Motor neuron (in vitro differentiated cells): ENCODE results near the gene NOX5. TPM values are rescaled to one million over a fixed set of nuclear protein-coding genes. Genes with fewer than 3 reads are reported as not detected.

Experiments
- ATAC-seq, 8 experiments: fragments of 200-7000 bp; cut with Tn5 transposase; replicated peaks in 6 of 8; 2 replicates each; pipeline ENCODE4 v1.8.0; 2021; ENCODE audit warnings: mild to moderate bottlenecking in 8 of 8, moderate library complexity in 8 of 8
- H3K27ac ChIP-seq, 2 donors: fragments of 250-450 bp; sonication (Bioruptor Pico); 2 replicates each; pipeline ENCODE4 v1.9.0; 2021; ENCODE audit warnings: antibody characterized with exemption in 2 of 2, mild to moderate bottlenecking in 2 of 2, moderate library complexity in 1 of 2
- H3K4me1 ChIP-seq, 2 donors: fragments of 250-450 bp; sonication (Bioruptor Pico); replicated peaks in 1 of 2; 2 replicates each; pipeline ENCODE4 v1.6.1; 2021; ENCODE audit warnings: antibody characterized with exemption in 2 of 2, mild to moderate bottlenecking in 2 of 2, moderate library complexity in 1 of 2
- H3K4me3 ChIP-seq, 5 donors: fragments of 250-450 bp; sonication (Bioruptor Pico); 2 replicates each; pipeline ENCODE4 v1.9.0; 2021; ENCODE audit warnings: antibody characterized with exemption in 5 of 5, mild to moderate bottlenecking in 5 of 5, moderate library complexity in 4 of 5
- WGBS, 10 experiments: fragments of 450-650 bp; shearing (Covaris generic); methylation state at CpG; one replicate each; pipeline ENCODE4 v1.0.0; 2022; 5-methylcytosine and 5-hydroxymethylcytosine counted together
- in situ Hi-C, 9 experiments: fragments of 400-800 bp; cut with MboI; loops; one replicate each; pipeline ENCODE4 v1.15.0; 2021; ENCODE audit warnings: low sequenced_read_pairs in 9 of 9, low pct_unique_long_range_greater_than_20kb in 2 of 9; ENCODE audit not compliant: unreplicated experiment in 9 of 9
- total RNA-seq, 8 experiments: library from RNA; unstranded; fragments of 300-600 nt; gene quantifications; 2 replicates each; pipeline versions ENCODE4 v1.2.3 to v1.2.4, GENCODE V29; 2022

NOX5 gene
- total RNA-seq, 8 experiments from 2014 or later, result under 0.01 to 2.2 (median 0.17) TPM

DNA sequence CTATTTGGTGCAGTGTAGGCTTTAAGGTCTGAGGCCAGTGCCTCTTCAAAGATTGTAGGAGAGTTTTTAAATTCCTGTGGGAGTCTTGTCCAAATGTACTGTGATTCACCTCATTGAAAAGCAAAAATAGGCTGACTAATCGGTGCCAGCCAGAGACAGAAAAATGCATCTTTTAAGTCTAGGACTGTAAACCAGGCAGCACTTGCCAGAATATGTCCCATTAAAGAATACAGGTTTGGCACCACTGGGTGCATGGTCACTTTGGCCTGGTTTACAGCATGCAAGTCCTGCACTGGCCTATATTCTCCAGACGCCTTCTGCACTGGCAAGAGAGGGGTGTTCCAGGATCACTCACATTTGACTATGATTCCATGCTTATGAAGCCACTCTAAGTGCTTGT, 20.3 kb upstream of the NOX5 start:
- no peak for ATAC-seq
- Histone ChIP-seq H3K4me3 (no peak overlapping the region), H3K4me1 (peaks cover 21 to 24% of the 10 kb centered on the region in 2 donors), H3K27ac (no peak overlapping the region)
- in situ Hi-C loops, result no loop called here
- 60 to 88% (median 74%) methylated on average over 1 to 2 of the region's 2 CpGs; no CpG with 5 or more reads in 6 of the 10 experiments for WGBS, 10 experiments

DNA sequence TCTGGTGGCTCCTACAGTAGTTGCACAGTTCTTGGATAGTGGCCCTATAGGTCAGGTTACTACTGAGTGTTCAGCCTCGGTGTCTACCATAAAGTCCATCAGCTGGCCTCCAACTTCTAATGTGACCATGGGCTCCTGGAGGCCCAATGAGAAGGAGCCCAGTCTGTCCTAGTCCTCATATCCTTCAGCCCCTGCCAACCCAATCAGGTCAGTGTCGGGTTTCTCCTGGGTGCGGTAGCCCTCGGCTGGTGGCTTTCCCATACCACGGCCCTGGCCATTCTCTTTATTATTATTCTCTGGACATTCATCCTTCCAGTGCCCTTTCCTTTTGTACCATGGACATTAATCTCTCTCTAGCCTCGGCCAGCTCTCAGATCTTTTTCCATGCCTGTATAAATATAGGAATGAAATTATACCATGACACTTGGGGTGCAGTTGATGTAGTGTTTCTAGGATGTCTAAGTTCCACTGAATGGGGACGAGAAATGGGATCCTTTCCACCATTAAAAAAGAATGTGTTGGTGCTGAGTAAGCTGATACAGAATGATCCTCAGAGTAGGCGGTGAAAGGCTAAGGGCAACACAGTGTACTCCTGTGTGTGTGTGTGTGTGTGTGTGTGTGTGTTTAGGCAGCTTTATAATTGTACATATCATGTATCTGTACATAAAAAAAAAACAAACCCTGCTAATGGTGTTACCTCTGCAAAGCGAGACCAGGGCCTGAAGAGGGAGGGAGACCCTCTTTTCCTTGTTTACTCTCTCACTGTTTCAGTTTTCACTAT, 19.3 kb upstream of the NOX5 start:
- Histone ChIP-seq H3K4me1 (peaks cover 20 to 23% of the 10 kb centered on the region in 2 donors), H3K27ac (no peak overlapping the region), H3K4me3 (no peak overlapping the region)
- in situ Hi-C loops, result no loop called here
- ATAC-seq, result no peak
- WGBS, 10 experiments, result 60 to 100% (median 81%) methylated on average over 1 to 6 of the region's 9 CpGs

DNA sequence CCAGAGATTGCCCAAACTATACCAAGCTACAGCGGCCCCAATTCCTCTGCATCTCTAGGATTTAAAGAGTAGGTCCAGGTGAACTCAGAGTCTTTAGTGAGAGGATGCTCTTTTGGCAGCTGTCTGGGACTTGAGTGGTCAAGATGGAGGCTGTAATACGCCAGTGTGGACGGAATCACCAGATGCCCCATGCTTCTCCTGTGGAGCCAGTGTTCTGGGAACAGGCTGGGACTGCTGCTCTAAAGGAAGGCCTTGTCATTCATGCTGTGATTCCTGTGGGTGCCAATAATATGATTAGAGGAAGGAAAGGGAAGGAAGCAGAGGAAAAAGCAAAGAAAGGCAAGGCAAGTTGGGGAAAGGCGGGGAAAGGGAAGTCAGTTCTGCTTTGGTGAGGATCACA, 17.4 kb upstream of the NOX5 start:
- 80 to 100% (median 92%) methylated on average over 1 to 4 of the region's 4 CpGs; no CpG with 5 or more reads in 4 of the 10 experiments for WGBS, 10 experiments

DNA sequence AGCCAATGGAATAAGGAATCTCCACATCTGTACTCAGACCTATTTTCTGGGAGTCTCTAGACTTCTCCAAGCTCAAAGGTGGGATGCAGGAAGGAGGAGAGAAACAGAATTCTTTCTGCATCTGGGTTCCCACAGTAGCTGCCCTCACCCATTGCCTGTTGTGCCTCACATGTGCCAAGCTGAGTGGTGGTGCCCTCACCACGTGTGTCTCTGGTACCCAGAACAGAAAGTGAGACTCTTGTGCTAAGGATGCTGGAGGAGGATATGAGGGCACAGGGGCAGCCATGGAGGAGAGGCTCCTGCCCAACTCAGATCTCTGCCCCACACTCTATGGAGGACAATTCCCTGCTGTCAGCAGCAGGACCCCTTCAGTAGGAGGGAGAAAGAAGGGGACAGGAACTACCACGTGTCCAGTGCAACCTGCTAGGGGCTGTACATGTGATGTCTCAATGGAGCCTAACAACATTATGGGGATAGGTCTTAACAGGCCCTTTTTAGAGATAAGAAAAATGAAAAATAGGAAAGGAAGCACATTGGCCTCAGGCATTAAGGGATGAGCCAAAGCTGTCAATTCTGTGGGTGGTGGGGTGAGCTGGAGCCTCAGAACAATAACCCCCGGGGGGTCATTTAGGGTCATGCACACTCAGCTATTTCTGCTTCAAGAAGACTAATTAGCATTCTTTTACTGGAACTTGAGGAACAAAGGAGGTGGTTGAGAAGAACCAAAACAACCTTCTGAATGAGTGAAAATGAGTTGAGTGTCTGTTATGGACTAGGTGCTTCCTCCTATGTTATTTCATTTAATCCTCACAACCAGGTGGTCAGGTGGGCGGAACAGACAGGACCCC, 16.3 kb upstream of the NOX5 start:
- WGBS, 10 experiments, result 20 to 100% (median 64%) methylated on average over 1 to 4 of the region's 4 CpGs; no CpG with 5 or more reads in 2 of the 10 experiments
- no peak overlapping the region for H3K4me3 ChIP-seq
- in situ Hi-C loops, result no loop called here
- no peak overlapping the region for H3K27ac ChIP-seq
- H3K4me1 ChIP-seq, result peaks cover 5 to 8% of the 10 kb centered on the region in 2 donors
- ATAC-seq, result no peak

More for the DNA sequence above, 17.4 kb upstream of the NOX5 start:
- in situ Hi-C loops, result no loop called here
- Histone ChIP-seq H3K4me3 (no peak overlapping the region), H3K27ac (no peak overlapping the region), H3K4me1 (peaks cover 8 to 10% of the 10 kb centered on the region in 2 donors)
- ATAC-seq, result no peak

DNA sequence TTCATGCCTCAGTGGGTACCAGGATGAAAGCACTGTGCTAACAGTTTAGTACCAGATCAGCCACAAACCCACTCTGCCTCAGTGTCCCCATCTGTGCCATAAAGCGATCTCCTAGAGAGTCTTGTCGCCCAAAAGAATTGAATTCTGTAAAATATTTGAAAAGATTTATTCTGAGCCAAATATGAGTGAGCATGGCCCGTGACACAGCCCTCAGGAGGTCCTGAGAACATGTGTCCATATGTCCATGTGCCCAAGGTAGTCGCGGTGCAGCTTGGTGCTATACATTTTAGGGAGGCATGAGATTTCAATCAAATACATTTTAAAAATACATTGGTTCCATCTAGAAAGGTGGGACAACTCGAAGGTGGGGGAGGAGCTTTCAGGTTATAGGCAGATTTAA, 15.4 kb upstream of the NOX5 start:
- H3K27ac ChIP-seq, result no peak overlapping the region
- H3K4me1 ChIP-seq, result peaks cover 5 to 8% of the 10 kb centered on the region in 2 donors
- H3K4me3 ChIP-seq, result no peak overlapping the region
- WGBS, 10 experiments, result 30 to 100% (median 97%) methylated on average over 1 to 6 of the region's 6 CpGs; no CpG with 5 or more reads in 1 of the 10 experiments
- in situ Hi-C loops, result no loop called here
- no peak for ATAC-seq

DNA sequence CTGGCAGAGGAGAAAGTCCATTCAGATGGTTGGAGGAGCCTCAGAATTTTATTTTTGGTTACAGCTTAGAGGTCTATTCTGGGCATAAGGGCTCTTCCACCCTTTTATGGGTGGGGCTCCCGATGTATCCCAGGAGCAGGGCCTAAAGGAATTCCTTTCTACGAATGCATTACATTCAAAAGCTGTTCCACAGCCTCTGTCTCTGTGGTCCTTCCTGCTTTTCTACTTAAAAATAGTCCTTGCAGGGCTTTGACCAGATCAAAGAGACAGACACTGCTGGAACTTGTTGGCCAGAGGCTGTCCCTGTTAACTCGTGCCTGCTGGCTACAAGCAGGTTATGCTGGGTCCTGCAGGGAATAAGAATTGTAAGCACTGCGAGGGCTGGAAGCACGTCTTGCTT, 14.4 kb upstream of the NOX5 start:
- H3K4me1 ChIP-seq, result peaks cover 5 to 8% of the 10 kb centered on the region in 2 donors
- no peak overlapping the region for H3K4me3 ChIP-seq
- in situ Hi-C loops, result no loop called here
- H3K27ac ChIP-seq, result no peak overlapping the region
- ATAC-seq, result peak in 5 of 8 experiments; percentile 20 to 91 (median 73)
- WGBS, 10 experiments, result 0 to 67% (median 28%) methylated on average over 1 to 4 of the region's 5 CpGs; no CpG with 5 or more reads in 2 of the 10 experiments

DNA sequence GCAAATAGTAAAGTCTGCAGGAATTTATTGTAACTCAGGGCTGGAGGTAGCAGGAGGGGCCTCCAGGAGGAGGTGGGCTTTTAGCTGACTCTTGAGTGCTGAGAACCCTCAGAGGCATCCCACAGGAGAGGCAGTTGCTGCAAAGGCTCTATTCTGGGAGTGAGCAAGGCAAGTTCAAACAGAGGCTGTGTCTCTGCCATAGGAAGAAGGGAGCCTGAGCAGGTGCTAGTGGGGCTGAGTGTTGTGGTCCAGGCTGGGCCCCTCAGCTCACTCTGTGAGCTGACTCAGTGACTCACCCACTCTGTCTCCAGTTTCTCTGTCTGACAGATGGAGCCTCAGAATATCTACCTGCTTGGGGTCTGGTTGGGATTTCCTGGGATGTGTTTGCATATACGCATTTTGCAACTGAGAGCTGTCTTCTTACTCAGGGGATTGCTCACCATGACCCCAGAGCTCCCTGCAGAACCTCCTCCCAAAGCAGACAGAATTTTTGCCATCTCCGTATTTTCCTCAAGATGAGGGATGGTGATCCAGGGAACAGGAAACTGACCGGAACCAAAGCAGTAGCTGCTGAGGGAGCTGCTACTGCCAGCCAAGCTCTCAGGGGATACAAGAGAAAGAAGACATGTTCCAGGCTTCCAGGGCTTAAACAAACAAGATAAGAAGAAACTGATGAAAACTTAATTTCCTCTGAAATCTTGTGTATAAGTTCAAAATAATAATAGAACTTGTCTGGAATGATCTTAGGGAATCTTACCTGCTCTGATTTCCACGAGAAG, 13.6 kb upstream of the NOX5 start:
- in situ Hi-C loops, result no loop called here
- H3K4me1 ChIP-seq, result peaks cover 5 to 8% of the 10 kb centered on the region in 2 donors
- peak in 6 of 8 experiments; percentile 12 to 41 (median 32) for ATAC-seq
- no peak overlapping the region for H3K4me3 ChIP-seq
- H3K27ac ChIP-seq, result no peak overlapping the region
- WGBS, 10 experiments, result 42 to 100% (median 85%) methylated on average over 1 to 4 of the region's 4 CpGs

DNA sequence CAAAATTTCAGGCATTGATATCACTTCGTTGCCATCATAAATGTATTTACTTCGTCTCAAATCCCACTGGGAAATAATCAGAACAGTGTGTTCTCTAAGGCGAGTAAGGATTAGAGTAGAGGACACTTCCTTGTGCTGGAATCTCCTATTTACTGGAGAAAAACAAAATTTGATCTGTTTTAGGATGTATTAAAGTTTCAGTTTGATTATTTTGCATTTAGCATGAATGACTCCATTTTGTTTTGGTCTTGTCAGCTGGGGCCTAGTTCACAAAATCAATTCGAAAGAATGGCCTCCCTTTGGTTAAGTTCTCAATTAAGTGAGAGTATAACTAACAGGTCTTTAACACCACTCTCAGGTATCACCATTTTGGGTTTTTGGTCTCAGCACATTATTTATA, 11.7 kb upstream of the NOX5 start:
- in situ Hi-C loops, result no loop called here
- H3K27ac ChIP-seq, result no peak overlapping the region
- ATAC-seq, result no peak
- H3K4me1 ChIP-seq, result peaks cover 5 to 8% of the 10 kb centered on the region in 2 donors
- WGBS, 10 experiments, result 53 to 100% (median 84%) methylated on average over 1 to 4 of the region's 4 CpGs; no CpG with 5 or more reads in 1 of the 10 experiments
- H3K4me3 ChIP-seq, result no peak overlapping the region

DNA sequence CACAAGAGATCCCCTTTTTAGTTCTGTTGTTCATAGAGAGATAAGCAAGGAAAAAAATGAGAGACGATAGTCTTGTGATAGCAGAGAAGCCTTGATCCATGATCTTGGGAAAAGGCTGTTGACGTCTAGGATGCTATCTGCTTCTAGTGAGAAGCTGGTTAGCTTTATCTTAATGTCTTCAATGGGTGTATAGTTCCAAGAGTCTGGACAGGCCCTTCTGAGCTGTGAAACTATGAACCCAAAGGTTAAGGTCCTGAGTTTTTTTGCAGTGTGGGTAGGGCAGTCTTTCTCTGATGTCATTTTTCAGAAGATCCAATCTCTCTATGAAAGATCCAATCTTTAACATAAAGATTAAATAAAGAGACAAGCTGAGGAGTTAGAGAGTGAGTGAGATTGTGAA, 10.5 kb upstream of the NOX5 start:
- Histone ChIP-seq H3K4me1 (peaks cover 5 to 8% of the 10 kb centered on the region in 2 donors), H3K27ac (no peak overlapping the region), H3K4me3 (no peak overlapping the region)
- WGBS, 10 experiments, result 50 to 100% (median 90%) methylated on average over 1 to 2 of the region's 2 CpGs; no CpG with 5 or more reads in 3 of the 10 experiments
- ATAC-seq, result no peak
- in situ Hi-C loops, result no loop called here

DNA sequence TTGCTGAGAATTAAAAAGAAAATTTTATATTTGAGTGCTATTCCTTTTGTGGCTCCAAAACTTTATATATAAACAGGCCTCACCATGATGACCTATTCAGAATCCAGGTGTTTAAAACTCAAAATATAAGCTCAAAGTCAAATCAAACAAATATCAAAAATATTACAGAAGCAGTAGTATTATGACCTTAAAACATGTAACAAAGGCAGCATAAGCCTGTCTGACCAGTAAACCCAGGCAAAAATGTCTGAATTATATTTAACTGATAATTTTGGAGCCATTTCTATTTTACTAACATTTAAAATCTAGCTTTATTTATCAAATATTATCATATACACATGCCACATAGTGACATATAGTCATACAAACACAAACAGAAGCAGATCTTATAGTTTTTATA, 6.4 kb upstream of the NOX5 start:
- no peak for ATAC-seq

DNA sequence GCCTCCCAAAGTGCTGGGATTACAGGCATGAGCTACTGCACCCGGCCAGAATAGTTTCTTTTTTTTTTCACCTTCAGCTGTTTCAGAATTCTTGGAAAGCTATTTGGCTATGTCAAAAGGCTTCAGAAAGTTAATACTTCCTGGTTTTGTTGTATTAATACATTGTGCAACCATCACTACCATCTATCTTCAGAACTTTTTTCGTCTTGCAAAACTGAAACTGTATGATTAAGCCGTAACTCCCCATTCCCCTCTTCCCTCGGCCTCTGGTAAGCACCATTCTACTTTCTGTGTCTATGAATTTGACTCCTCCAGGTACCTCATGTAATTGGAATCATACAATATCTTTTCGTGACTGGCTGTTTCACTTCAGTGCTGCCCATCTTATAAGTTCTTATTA, 5.2 kb upstream of the NOX5 start:
- WGBS, 10 experiments, result 65 to 100% (median 93%) methylated on average over 1 to 5 of the region's 5 CpGs; no CpG with 5 or more reads in 1 of the 10 experiments
- no peak overlapping the region for H3K27ac ChIP-seq
- H3K4me1 ChIP-seq, result peaks cover 4 to 13% of the 10 kb centered on the region in 2 donors
- in situ Hi-C loops, result no loop called here
- no peak for ATAC-seq
- H3K4me3 ChIP-seq, result no peak overlapping the region

More for the DNA sequence above, 6.4 kb upstream of the NOX5 start:
- Histone ChIP-seq H3K27ac (no peak overlapping the region), H3K4me3 (no peak overlapping the region), H3K4me1 (peaks cover 4 to 13% of the 10 kb centered on the region in 2 donors)
- in situ Hi-C loops, result no loop called here

DNA sequence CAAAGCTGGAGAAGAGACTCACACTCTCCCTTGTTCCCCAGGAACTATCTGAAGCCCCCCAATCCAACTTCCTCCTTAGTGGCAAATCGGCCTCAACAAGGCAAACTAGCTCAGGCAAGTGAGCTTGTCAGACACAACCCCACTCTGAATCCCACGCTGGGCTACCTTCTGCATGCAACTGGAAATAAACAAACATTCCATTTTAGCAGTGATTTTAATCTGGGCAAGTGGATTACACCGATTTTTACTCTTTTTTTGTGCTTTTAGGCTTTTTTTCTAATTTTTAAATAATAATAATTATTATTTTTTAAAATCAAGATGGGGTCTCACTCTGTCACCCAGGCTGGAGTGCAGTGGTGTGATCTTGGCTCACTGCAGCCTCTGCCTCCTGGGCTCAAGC, 2.9 kb upstream of the NOX5 start:
- Histone ChIP-seq H3K27ac (no peak overlapping the region), H3K4me3 (no peak overlapping the region), H3K4me1 (peaks cover 4 to 13% of the 10 kb centered on the region in 2 donors)
- in situ Hi-C loops, result no loop called here
- 41 to 100% (median 89%) methylated on average over 1 to 3 of the region's 3 CpGs; no CpG with 5 or more reads in 1 of the 10 experiments for WGBS, 10 experiments
- ATAC-seq, result no peak
